Measurements from ENCODE around the gene AP2A2.

DNA sequence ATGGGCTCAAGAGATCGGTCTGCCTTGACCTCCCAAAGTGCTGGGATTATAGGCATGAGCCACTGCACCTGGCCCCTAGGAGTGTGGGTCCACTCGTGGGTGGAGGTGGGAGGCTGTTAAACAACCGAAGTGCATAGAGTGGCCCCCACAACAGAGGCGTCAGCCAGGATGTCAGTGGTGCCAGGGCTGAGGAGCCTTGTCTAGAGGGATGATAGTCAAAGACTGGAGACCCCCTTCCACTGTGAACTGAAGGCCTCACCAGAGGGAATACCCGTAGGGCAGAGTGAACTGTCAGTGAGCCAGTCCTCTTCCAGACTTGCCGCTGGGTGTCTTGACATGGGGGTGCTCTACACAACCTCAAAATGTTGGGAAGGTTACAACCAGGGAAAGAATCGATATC lies 38.2 kb downstream of the AP2A2 start:
- TF ChIP-seq, protein P1, sequence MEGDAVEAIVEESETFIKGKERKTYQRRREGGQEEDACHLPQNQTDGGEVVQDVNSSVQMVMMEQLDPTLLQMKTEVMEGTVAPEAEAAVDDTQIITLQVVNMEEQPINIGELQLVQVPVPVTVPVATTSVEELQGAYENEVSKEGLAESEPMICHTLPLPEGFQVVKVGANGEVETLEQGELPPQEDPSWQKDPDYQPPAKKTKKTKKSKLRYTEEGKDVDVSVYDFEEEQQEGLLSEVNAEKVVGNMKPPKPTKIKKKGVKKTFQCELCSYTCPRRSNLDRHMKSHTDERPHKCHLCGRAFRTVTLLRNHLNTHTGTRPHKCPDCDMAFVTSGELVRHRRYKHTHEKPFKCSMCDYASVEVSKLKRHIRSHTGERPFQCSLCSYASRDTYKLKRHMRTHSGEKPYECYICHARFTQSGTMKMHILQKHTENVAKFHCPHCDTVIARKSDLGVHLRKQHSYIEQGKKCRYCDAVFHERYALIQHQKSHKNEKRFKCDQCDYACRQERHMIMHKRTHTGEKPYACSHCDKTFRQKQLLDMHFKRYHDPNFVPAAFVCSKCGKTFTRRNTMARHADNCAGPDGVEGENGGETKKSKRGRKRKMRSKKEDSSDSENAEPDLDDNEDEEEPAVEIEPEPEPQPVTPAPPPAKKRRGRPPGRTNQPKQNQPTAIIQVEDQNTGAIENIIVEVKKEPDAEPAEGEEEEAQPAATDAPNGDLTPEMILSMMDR (IDR thresholded peaks at IDR 0.05), result no peak
- TF ChIP-seq SIN3A (IDR thresholded peaks at IDR 0.05; ENCODE audit: borderline replicate concordance, insufficient read depth, low read depth, low read length), result no peak
